Right lobe of liver (tissue), 6 donors: ENCODE measurements around the gene ELMOD1. TPM values are rescaled to one million over a fixed set of nuclear protein-coding genes. Genes with fewer than 3 reads are reported as not detected.

ENCODE experiments used
- ATAC-seq, 4 donors: fragments of 200-7000 bp; cut with Tn5 transposase; one replicate each; pipeline ENCODE4 v1.9.1; 2020; ENCODE audit warnings: mild to moderate bottlenecking in 4 of 4, moderate library complexity in 4 of 4
- DNase-seq, 3 donors: peaks; one replicate each; pipeline ENCODE4 v3.0.0-alpha.2; 2020
- H3K27ac ChIP-seq, 3 donors: fragments of 200-600 bp; one replicate each; pipeline ENCODE4 v1.8.0; 2022
- H3K27me3 ChIP-seq, 2 donors: fragments of 200-600 bp; one replicate each; pipeline ENCODE4 v1.8.0; 2022
- H3K36me3 ChIP-seq, 4 donors: fragments of 200-600 bp; sonication (generic) in 1 of 4; one replicate each; pipeline versions ENCODE4 v1.5.1 to v1.8.0; 2017 to 2022; ENCODE audit warnings: control low read depth in 1 of 4
- H3K4me1 ChIP-seq, 4 donors: fragments of 200-600 bp; sonication (generic) in 1 of 4; one replicate each; pipeline versions ENCODE4 v1.5.1 to v1.8.0; 2017 to 2022; ENCODE audit warnings: control low read depth in 1 of 4
- H3K4me3 ChIP-seq, 3 donors: fragments of 200-600 bp; one replicate each; pipeline ENCODE4 v1.8.0; 2022
- H3K9me3 ChIP-seq, 4 donors: fragments of 200-600 bp; sonication (generic) in 1 of 4; one replicate each; pipeline versions ENCODE4 v1.5.1 to v1.8.0; 2017 to 2022; ENCODE audit warnings: control low read depth in 1 of 4
- POLR2A ChIP-seq: fragments of 450-650 bp; IDR thresholded peaks from one replicate; pipeline ENCODE4 v1.6.1; 2017; ENCODE audit warnings: antibody characterized with exemption, mild to moderate bottlenecking
- WGBS: methylation state at CpG from one replicate; pipeline ENCODE4 v1.1.6; 2018; ENCODE audit warnings: low coverage, low lambda C conversion rate; ENCODE audit not compliant: insufficient coverage; ENCODE audit errors: missing lambda C conversion rate; 5-methylcytosine and 5-hydroxymethylcytosine counted together
- intact Hi-C, 2 donors: fragments of 100-400 bp; cut with DNase I; formaldehyde crosslinking; loops; one replicate each; pipeline versions ENCODE4 v1.11.2 to v1.14.1; 2022
- total RNA-seq, 6 experiments: library from RNA; depleted of rRNA in 2 of 6; stranded (reverse); fragments of >200 nt in 2 of 6; fragmentation: NEBNext Ultra II Directional in 3 of 6; extraction: Animal tissue kit (Norgen Biotek cat#: 25700) in 3 of 6; gene quantifications; one replicate each; pipeline versions ENCODE4 v1.1.0 to v1.2.4, GENCODE V29; 2016 to 2023
- TF ChIP-seq, protein P1 (sequence below), 4 donors: fragments of 200-600 bp in 3 of 4; fragments of 450-650 bp in 1 of 4; IDR thresholded peaks; one replicate each; pipeline versions ENCODE4 v1.5.1 to v1.8.0; 2016 to 2022; ENCODE audit warnings: antibody characterized with exemption in 4 of 4, mild to moderate bottlenecking in 2 of 4
- donor health status: DM: no; HTN: yes; CAD: no.
- donor health status: DM: no; HTN: no; CAD: no.
- donor health status: DM: no; HTN: no; CAD: no.
- donor health status: DM: no; HTN: yes; CAD: no.
- donor health status: DM: no; HTN: yes; CAD: no.

ELMOD1 gene
- total RNA-seq, 6 experiments from 2014 or later, result 0.25 to 1.7 (median 0.42) TPM; not detected in 1

GRCh38 chr11:107688322-107688918, 97.5 kb downstream of the ELMOD1 start:
- no peak overlapping the region for H3K27ac ChIP-seq
- ATAC-seq (peak; percentile 37 to 70 (median 54)), DNase-seq (no peak)
- no peaks in the 10 kb centered on the region for H3K27me3 ChIP-seq
- TF ChIP-seq, protein P1, sequence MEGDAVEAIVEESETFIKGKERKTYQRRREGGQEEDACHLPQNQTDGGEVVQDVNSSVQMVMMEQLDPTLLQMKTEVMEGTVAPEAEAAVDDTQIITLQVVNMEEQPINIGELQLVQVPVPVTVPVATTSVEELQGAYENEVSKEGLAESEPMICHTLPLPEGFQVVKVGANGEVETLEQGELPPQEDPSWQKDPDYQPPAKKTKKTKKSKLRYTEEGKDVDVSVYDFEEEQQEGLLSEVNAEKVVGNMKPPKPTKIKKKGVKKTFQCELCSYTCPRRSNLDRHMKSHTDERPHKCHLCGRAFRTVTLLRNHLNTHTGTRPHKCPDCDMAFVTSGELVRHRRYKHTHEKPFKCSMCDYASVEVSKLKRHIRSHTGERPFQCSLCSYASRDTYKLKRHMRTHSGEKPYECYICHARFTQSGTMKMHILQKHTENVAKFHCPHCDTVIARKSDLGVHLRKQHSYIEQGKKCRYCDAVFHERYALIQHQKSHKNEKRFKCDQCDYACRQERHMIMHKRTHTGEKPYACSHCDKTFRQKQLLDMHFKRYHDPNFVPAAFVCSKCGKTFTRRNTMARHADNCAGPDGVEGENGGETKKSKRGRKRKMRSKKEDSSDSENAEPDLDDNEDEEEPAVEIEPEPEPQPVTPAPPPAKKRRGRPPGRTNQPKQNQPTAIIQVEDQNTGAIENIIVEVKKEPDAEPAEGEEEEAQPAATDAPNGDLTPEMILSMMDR (IDR thresholded peaks at IDR 0.05), result no peak
- no peak for TF ChIP-seq POLR2A
- intact Hi-C loops, result loop anchor here in 1 of 2 donors (10.0 kb wide), 1 partner anchor 104 kb away; no protein-coding TSS in a partner anchor
- H3K4me3 ChIP-seq, result no peak overlapping the region
- H3K9me3 ChIP-seq, result no peaks in the 10 kb centered on the region
- H3K36me3 ChIP-seq, result no peaks in the 10 kb centered on the region
- no peaks in the 10 kb centered on the region for H3K4me1 ChIP-seq
- 55% methylated on average over 2 of the region's 6 CpGs for WGBS

- WGBS, result 43% methylated on average over 11 of the region's 11 CpGs
- ATAC-seq (peak; percentile 96 to 99 (median 97)), DNase-seq (peak in 2 of 3 donors; percentile 63 to 76)
- H3K27me3 ChIP-seq, result no peaks in the 10 kb centered on the region
- TF ChIP-seq POLR2A, result no peak
- TF ChIP-seq, protein P1 (IDR thresholded peaks at IDR 0.05), result peak; percentile 68 to 76 (median 74)
- H3K27ac ChIP-seq, result no peak overlapping the region
- H3K4me3 ChIP-seq, result no peak overlapping the region
- intact Hi-C loops, result loop anchor here (10.0 kb wide), 2 partner anchors 105 to 115 kb away; no protein-coding TSS in a partner anchor
- no peaks in the 10 kb centered on the region for H3K4me1 ChIP-seq
- H3K36me3 ChIP-seq, result no peaks in the 10 kb centered on the region
- H3K9me3 ChIP-seq, result no peaks in the 10 kb centered on the region
These were observed 98.6 kb downstream of the ELMOD1 start for GRCh38 chr11:107689317-107690202.

DNA sequence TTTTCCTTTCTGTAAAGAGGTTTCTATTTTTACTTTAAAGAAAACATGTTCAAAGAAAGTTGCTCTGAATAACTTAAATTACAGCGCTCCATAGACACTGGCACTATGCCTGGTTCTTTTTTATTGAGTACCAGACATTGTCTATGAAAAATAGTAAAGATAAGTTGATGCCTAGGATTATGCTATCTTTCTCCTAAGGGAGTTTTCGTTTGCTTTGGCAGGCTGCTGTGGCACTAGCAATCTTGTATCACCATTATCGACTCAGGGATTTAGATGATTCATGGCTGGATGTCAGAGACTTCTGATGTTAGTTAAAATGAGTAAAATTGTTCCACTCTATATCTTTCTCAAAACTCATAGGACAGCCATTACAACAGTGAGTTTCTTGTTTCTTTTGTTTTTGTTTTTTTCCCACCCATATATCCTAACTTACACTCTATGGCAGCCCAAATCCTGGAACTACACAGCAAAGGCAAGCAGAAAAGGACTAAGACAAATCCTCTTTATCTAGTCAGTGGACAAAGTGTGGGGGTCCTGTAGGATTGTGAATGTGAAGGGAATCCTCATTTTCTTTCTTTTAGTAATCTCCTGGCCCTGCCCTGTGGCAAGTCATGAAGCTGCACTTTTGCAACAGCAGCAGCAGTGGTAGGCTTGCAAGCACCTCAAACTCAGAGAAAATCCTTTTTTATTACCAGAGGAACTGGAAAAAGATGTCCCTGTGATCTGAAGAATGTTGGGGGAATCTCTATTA, 100.2 kb downstream of the ELMOD1 start:
- intact Hi-C loops, result loop anchor here in 1 of 2 donors (10.0 kb wide), 1 partner anchor 116 kb away; no protein-coding TSS in a partner anchor
- Histone ChIP-seq H3K27me3 (peaks cover 0 to 3% of the 10 kb centered on the region in 2 donors), H3K4me1 (no peaks in the 10 kb centered on the region), H3K27ac (no peak overlapping the region), H3K4me3 (no peak overlapping the region), H3K36me3 (no peaks in the 10 kb centered on the region), H3K9me3 (no peaks in the 10 kb centered on the region)
- ATAC-seq (no peak), DNase-seq (no peak)
- no peak for TF ChIP-seq POLR2A
- TF ChIP-seq, protein P1 (IDR thresholded peaks at IDR 0.05), result no peak
- 52% methylated on average over 3 of the region's 3 CpGs for WGBS

DNA sequence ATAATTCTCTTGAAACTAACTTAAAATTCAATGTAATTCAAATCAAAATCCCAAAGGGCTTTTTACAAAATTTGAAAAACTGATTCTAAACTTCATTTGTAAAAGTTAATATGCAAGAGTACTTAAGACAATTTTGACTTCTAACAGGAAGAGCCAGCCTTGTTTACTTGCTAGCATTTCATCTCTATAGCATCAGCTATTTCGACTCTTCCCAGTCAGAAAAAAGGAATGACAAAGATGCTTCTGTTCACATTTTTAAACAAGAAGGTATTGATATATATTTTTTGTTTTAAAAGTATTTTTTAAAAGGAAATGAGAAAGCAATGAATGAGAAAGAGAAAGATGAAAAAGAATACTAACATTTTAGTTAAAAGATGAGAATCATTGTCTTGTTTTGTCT, 104.5 kb downstream of the ELMOD1 start:
- peaks cover 0 to 3% of the 10 kb centered on the region in 2 donors for H3K27me3 ChIP-seq
- H3K4me1 ChIP-seq, result no peaks in the 10 kb centered on the region
- no peak for TF ChIP-seq POLR2A
- TF ChIP-seq, protein P1 (IDR thresholded peaks at IDR 0.05), result no peak
- ATAC-seq (no peak), DNase-seq (no peak)
- H3K4me3 ChIP-seq, result no peak overlapping the region
- WGBS, result 30% methylated on average over 1 of the region's 1 CpG
- H3K9me3 ChIP-seq, result no peaks in the 10 kb centered on the region
- intact Hi-C loops, result loop anchor here in 1 of 2 donors (10.0 kb wide), 1 partner anchor 121 kb away; no protein-coding TSS in a partner anchor
- no peak overlapping the region for H3K27ac ChIP-seq
- no peaks in the 10 kb centered on the region for H3K36me3 ChIP-seq
